ENCODE data around the gene SLC24A4.

The SLC24A4 gene

DNA sequence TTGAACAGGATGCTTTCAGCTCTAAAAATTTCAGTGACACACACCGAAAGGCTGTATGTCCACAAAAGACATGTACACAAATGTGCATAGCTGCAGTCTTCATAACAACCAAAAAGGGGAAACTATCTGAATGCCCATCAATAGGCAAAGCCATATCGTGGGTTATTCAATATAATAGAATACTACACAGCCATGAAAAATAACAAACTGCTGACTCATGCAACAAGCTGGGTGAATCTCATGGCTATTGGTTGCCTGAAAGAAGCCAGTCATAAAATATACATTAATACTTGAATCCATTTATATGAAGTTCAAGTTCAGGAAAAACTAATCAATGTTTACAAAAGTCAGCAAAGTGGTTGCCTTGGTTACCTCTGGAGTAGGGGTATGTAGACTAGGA, 132.3 kb downstream of the SLC24A4 start:
- Histone ChIP-seq H3K4me1 (ENCODE audit: control insufficient read depth, low read length) (no peaks in the 10 kb centered on the region), H3K9me3 (ENCODE audit: control insufficient read depth, insufficient read depth, low read length) (no peaks in the 10 kb centered on the region), H3K4me2 (ENCODE audit: low read length) (no peak overlapping the region), H3K36me3 (ENCODE audit: control insufficient read depth, low read length) (no peaks in the 10 kb centered on the region), H4K20me1 (ENCODE audit: control insufficient read depth, insufficient read depth, low read depth, low read length) (no peaks in the 10 kb centered on the region), H3K79me2 (ENCODE audit: control insufficient read depth, low read length) (no peaks in the 10 kb centered on the region), H3F3A (ENCODE audit: control insufficient read depth, insufficient read depth) (no peaks in the 10 kb centered on the region), H3K9me2 (replicated peaks; ENCODE audit: control insufficient read depth, low read length) (no peaks in the 10 kb centered on the region), H3K27me3 (ENCODE audit: control insufficient read depth, low read length) (no peaks in the 10 kb centered on the region), H3K27ac (ENCODE audit: low read depth, low read length) (no peak overlapping the region), H3K4me3 (ENCODE audit: low read length) (no peak overlapping the region)
- TF ChIP-seq, protein P1, sequence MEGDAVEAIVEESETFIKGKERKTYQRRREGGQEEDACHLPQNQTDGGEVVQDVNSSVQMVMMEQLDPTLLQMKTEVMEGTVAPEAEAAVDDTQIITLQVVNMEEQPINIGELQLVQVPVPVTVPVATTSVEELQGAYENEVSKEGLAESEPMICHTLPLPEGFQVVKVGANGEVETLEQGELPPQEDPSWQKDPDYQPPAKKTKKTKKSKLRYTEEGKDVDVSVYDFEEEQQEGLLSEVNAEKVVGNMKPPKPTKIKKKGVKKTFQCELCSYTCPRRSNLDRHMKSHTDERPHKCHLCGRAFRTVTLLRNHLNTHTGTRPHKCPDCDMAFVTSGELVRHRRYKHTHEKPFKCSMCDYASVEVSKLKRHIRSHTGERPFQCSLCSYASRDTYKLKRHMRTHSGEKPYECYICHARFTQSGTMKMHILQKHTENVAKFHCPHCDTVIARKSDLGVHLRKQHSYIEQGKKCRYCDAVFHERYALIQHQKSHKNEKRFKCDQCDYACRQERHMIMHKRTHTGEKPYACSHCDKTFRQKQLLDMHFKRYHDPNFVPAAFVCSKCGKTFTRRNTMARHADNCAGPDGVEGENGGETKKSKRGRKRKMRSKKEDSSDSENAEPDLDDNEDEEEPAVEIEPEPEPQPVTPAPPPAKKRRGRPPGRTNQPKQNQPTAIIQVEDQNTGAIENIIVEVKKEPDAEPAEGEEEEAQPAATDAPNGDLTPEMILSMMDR (IDR thresholded peaks at IDR 0.05; ENCODE audit: low read depth, low read length, poor library complexity, severe bottlenecking): no peak

DNA sequence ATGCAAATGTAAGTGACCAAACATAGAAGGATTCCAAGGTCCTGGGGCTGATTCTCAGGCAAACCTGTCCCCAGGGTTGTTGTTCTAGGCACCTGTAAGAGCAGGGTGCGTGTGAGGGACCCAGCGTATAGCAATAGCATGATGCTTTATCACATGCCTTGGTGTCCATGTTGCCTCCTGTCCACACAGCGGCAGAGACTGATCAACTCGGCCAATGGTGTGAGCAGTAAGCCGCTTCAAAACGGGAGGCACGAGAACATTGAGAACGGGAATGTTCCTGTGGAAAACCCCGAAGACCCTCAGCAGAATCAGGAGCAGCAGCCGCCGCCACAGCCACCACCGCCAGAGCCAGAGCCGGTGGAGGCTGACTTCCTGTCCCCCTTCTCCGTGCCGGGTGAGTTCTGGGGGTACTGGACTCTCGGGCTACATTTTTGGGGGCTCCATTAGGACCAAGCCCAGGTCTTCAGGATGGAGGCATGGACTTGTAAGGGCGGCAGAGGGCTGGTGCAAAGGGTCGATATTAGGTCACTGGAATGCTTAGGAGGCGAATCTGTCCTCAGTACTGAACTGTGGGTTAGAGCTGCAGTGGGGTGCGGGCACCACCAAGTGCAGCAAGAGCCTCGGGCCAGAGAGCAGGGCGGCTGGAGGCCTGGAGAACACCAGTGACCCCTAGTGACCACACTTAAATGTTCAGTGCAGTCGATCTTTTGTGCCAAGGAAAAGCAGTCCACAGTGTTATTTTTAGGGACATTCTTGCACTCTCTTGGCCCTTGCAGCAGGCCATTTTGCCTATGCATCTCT, 133.4 kb downstream of the SLC24A4 start:
- Histone ChIP-seq H3K9me3 (ENCODE audit: control insufficient read depth, insufficient read depth, low read length) (no peaks in the 10 kb centered on the region), H3K79me2 (ENCODE audit: control insufficient read depth, low read length) (no peaks in the 10 kb centered on the region), H3K9me2 (replicated peaks; ENCODE audit: control insufficient read depth, low read length) (no peaks in the 10 kb centered on the region), H3K4me3 (ENCODE audit: low read length) (no peak overlapping the region), H3K27me3 (ENCODE audit: control insufficient read depth, low read length) (no peaks in the 10 kb centered on the region), H3K4me1 (ENCODE audit: control insufficient read depth, low read length) (no peaks in the 10 kb centered on the region), H3K4me2 (ENCODE audit: low read length) (no peak overlapping the region), H3F3A (ENCODE audit: control insufficient read depth, insufficient read depth) (no peaks in the 10 kb centered on the region), H3K36me3 (ENCODE audit: control insufficient read depth, low read length) (no peaks in the 10 kb centered on the region), H3K27ac (ENCODE audit: low read depth, low read length) (no peak overlapping the region), H4K20me1 (ENCODE audit: control insufficient read depth, insufficient read depth, low read depth, low read length) (no peaks in the 10 kb centered on the region)
- TF ChIP-seq, protein P1 (IDR thresholded peaks at IDR 0.05; ENCODE audit: low read depth, low read length, poor library complexity, severe bottlenecking): peak; percentile 54
- no peak for TF ChIP-seq EZH2phosphoT487 (IDR thresholded peaks at IDR 0.05; ENCODE audit: borderline replicate concordance, low read length)

DNA sequence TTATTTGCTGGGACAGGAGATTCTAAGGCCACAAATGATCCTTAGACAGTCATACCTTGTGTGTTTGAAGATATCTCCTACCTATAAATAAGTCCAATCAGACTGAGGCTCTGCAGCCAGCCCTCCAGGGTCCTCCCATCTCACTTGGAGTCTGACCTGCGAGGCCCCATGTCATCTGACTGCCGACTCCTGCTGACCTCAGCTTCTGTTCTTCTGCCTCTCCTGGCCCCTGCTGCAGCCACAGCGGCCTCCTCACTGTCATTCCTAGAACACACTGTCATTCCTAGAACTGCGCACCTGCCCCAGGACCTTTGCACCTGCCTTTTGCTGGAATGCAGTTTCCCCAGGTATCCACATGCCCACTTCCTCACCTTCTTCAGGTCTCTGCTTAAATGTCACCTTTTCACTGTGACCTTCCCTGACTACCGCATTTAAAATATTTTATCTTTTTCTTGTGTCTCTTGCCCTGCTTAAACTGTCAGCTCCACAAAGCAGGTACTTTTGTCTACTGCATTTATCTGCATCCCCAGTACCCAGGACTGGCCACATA, 134.1 kb downstream of the SLC24A4 start:
- no peaks in the 10 kb centered on the region for H4K20me1 ChIP-seq (ENCODE audit: control insufficient read depth, insufficient read depth, low read depth, low read length)
- H3K27me3 ChIP-seq (ENCODE audit: control insufficient read depth, low read length): no peaks in the 10 kb centered on the region
- no peaks in the 10 kb centered on the region for H3K79me2 ChIP-seq (ENCODE audit: control insufficient read depth, low read length)
- H3K4me3 ChIP-seq (ENCODE audit: low read length): no peak overlapping the region
- no peaks in the 10 kb centered on the region for H3F3A ChIP-seq (ENCODE audit: control insufficient read depth, insufficient read depth)
- H3K4me2 ChIP-seq (ENCODE audit: low read length): no peak overlapping the region
- TF ChIP-seq, protein P1 (IDR thresholded peaks at IDR 0.05; ENCODE audit: low read depth, low read length, poor library complexity, severe bottlenecking): no peak
- TF ChIP-seq EZH2phosphoT487 (IDR thresholded peaks at IDR 0.05; ENCODE audit: borderline replicate concordance, low read length): no peak
- H3K9me2 ChIP-seq (replicated peaks; ENCODE audit: control insufficient read depth, low read length): no peaks in the 10 kb centered on the region
- H3K9me3 ChIP-seq (ENCODE audit: control insufficient read depth, insufficient read depth, low read length): no peaks in the 10 kb centered on the region
- H3K27ac ChIP-seq (ENCODE audit: low read depth, low read length): no peak overlapping the region
- H3K4me1 ChIP-seq (ENCODE audit: control insufficient read depth, low read length): no peaks in the 10 kb centered on the region
- H3K36me3 ChIP-seq (ENCODE audit: control insufficient read depth, low read length): no peaks in the 10 kb centered on the region
